T-cell (primary cell): ENCODE data around the gene POU5F1. TPM values are rescaled to one million over a fixed set of nuclear protein-coding genes. Genes with fewer than 3 reads are reported as not detected.
A peak's percentile ranks its signal among the peaks of the same experiment; 100 is the strongest.

Source experiments
- ATAC-seq, 4 experiments: fragments of 200-7000 bp in 3 of 4; fragments of 150-1000 bp in 1 of 4; cut with Tn5 transposase; replicated peaks in 1 of 4; 1 replicate in 3 of 4; 2 replicates in 1 of 4; pipeline ENCODE4 v1.10.0; 2021; ENCODE audit warnings: moderate library complexity in 3 of 4, mild to moderate bottlenecking in 2 of 4, moderate number of reproducible peaks in 1 of 4
- CTCF ChIA-PET, 2 donors: fragments of 300-600 bp; sonication (Branson Sonifier 250); formaldehyde crosslinking; loops; one replicate each; lab custom pipeline; 2022; ENCODE audit warnings: antibody characterized with exemption in 2 of 2; lab: Charles Lee
- POLR2A ChIA-PET, 2 donors: fragments of 300-600 bp; sonication (Branson Sonifier 250); formaldehyde crosslinking; loops; one replicate each; lab custom pipeline; 2022; ENCODE audit warnings: antibody characterized with exemption in 2 of 2; lab: Charles Lee
- DNase-seq, 35 experiments: peaks; one replicate each; pipeline versions ENCODE4 v3.0.0 to v3.0.0-alpha.2; 2013 to 2023
- H3K27ac ChIP-seq: one replicate; pipeline ENCODE4 v1.5.1; 2013; ENCODE audit warnings: low read length
- H3K27me3 ChIP-seq, 2 experiments: replicated peaks in 1 of 2; 1 replicate in 1 of 2; 2 replicates in 1 of 2; pipeline versions ENCODE4 v1.6.1 to v1.7.0; 2013; ENCODE audit warnings: low read length in 1 of 2, mixed read lengths in 1 of 2; ENCODE audit not compliant: control insufficient read depth in 2 of 2, insufficient read depth in 2 of 2; ENCODE audit errors: extremely low read depth in 1 of 2
- H3K36me3 ChIP-seq, 2 donors: 1 replicate in 1 of 2; 2 replicates in 1 of 2; pipeline versions ENCODE4 v1.6.1 to v1.7.0; 2013; ENCODE audit warnings: low read length in 1 of 2; ENCODE audit not compliant: control insufficient read depth in 2 of 2, insufficient read depth in 1 of 2; ENCODE audit errors: extremely low read depth in 1 of 2
- H3K4me1 ChIP-seq, 2 experiments: 1 replicate in 1 of 2; 2 replicates in 1 of 2; pipeline versions ENCODE4 v1.6.1 to v1.7.0; 2013; ENCODE audit warnings: low read length in 2 of 2, mixed read lengths in 1 of 2; ENCODE audit not compliant: insufficient read depth in 2 of 2, control insufficient read depth in 1 of 2; ENCODE audit errors: extremely low read depth in 1 of 2
- H3K4me3 ChIP-seq, 2 donors: 1 replicate in 1 of 2; 2 replicates in 1 of 2; pipeline versions ENCODE4 v1.5.1 to v1.7.0; 2013; ENCODE audit warnings: mild to moderate bottlenecking in 2 of 2, low read length in 1 of 2, moderate library complexity in 1 of 2; ENCODE audit not compliant: control insufficient read depth in 1 of 2; ENCODE audit errors: extremely low read depth in 1 of 2
- H3K9me3 ChIP-seq: 2 replicates; pipeline ENCODE4 v1.7.0; 2013
- H3K27ac Mint-ChIP-seq, 2 donors: one replicate each; pipeline ENCODE4 v1.8.0; 2020 to 2021; ENCODE audit warnings: mild to moderate bottlenecking in 2 of 2, mixed read lengths in 2 of 2
- H3K27me3 Mint-ChIP-seq, 2 donors: one replicate each; pipeline ENCODE4 v1.8.0; 2021 to 2022; ENCODE audit warnings: mixed read lengths in 2 of 2
- H3K36me3 Mint-ChIP-seq: one replicate; pipeline ENCODE4 v1.8.0; 2021; ENCODE audit warnings: mixed read lengths
- H3K4me1 Mint-ChIP-seq, 3 donors: one replicate each; pipeline ENCODE4 v1.8.0; 2020 to 2022; ENCODE audit warnings: mixed read lengths in 3 of 3, mild to moderate bottlenecking in 1 of 3
- H3K4me3 Mint-ChIP-seq, 3 donors: one replicate each; pipeline ENCODE4 v1.8.0; 2020 to 2022; ENCODE audit warnings: mild to moderate bottlenecking in 3 of 3, mixed read lengths in 3 of 3, moderate library complexity in 3 of 3
- H3K9me3 Mint-ChIP-seq, 3 donors: one replicate each; pipeline ENCODE4 v1.8.0; 2020 to 2022; ENCODE audit warnings: mixed read lengths in 3 of 3
- WGBS: methylation state at CpG from one replicate; pipeline ENCODE4 v1.1.5; 2013; ENCODE audit warnings: missing lambda C conversion rate; ENCODE audit not compliant: insufficient coverage; 5-methylcytosine and 5-hydroxymethylcytosine counted together
- total RNA-seq, 35 experiments: library from RNA in 6 of 35; stranded (reverse) in 6 of 35; fragments of 120-200 nt in 1 of 35; gene quantifications; one replicate each; pipeline versions ENCODE4 v1.2.1 to v1.2.4 and lab custom pipeline; 2013 to 2026

Gene POU5F1
- total RNA-seq, 5 donors from 2014 or later (not counting 1 experiment from before 2014, with no cell fraction given): 0.61 to 3.9 (median 2.9) TPM; not detected in 1

GRCh38 chr6:31143148-31143547 lies 27.3 kb downstream of the POU5F1 start:
- H3K27me3 ChIP-seq: no peaks in the 10 kb centered on the region
- H3K4me3 ChIP-seq: no peak overlapping the region
- Mint-ChIP-seq H3K27ac (no peak overlapping the region), H3K4me3 (no peak overlapping the region), H3K36me3 (peaks cover 17% of the 10 kb centered on the region), H3K27me3 (no peaks in the 10 kb centered on the region), H3K9me3 (no peaks in the 10 kb centered on the region), H3K4me1 (peaks cover 0 to 5% (median 0%) of the 10 kb centered on the region in 3 donors)
- no peaks in the 10 kb centered on the region for H3K9me3 ChIP-seq
- ChIA-PET CTCF (interaction anchor here in 1 of 2 donors (1.0 kb wide), 1 partner anchor 223 kb away, joined by 3 read pairs; no protein-coding TSS in a partner anchor), POLR2A (no interaction called here)
- DNase-seq (no peak), ATAC-seq (no peak)
- no peaks in the 10 kb centered on the region for H3K4me1 ChIP-seq
- H3K36me3 ChIP-seq: peaks cover 7 to 12% of the 10 kb centered on the region in 2 donors
- 99% methylated on average over 9 of the region's 11 CpGs for WGBS
- H3K27ac ChIP-seq: no peak overlapping the region

GRCh38 chr6:31142361-31142761 lies 28.1 kb downstream of the POU5F1 start:
- no peak overlapping the region for H3K27ac Mint-ChIP-seq
- DNase-seq: no peak
- H3K4me1 Mint-ChIP-seq: peaks cover 4 to 5% (median 4%) of the 10 kb centered on the region in 3 donors
- Histone ChIP-seq H3K4me1 (peaks cover 2 to 6% of the 10 kb centered on the region in 2 experiments), H3K9me3 (no peaks in the 10 kb centered on the region), H3K27ac (no peak overlapping the region), H3K27me3 (no peaks in the 10 kb centered on the region), H3K4me3 (no peak overlapping the region), H3K36me3 (peaks cover 7 to 12% of the 10 kb centered on the region in 2 donors)
- no peaks in the 10 kb centered on the region for H3K9me3 Mint-ChIP-seq
- WGBS: 88% methylated on average over 2 of the region's 2 CpGs
- no peaks in the 10 kb centered on the region for H3K27me3 Mint-ChIP-seq
- no peak for ATAC-seq
- CTCF ChIA-PET: no interaction called here
- H3K4me3 Mint-ChIP-seq: no peak overlapping the region
- peaks cover 17% of the 10 kb centered on the region for H3K36me3 Mint-ChIP-seq
- POLR2A ChIA-PET: no interaction called here

- POLR2A ChIA-PET: interaction anchor here in 1 of 2 donors (0.6 kb wide), 1 partner anchor 225 kb away, joined by 3 read pairs; no protein-coding TSS in a partner anchor
- no peaks in the 10 kb centered on the region for H3K9me3 Mint-ChIP-seq
Observed at GRCh38 chr6:31140643-31141042, 29.8 kb downstream of the POU5F1 start.

GRCh38 chr6:31139599-31139998 lies 30.9 kb downstream of the POU5F1 start:
- H3K27me3 Mint-ChIP-seq: no peaks in the 10 kb centered on the region
- Histone ChIP-seq H3K9me3 (no peaks in the 10 kb centered on the region), H3K4me1 (peaks cover 2 to 6% of the 10 kb centered on the region in 2 experiments), H3K27me3 (peaks cover 0 to 4% of the 10 kb centered on the region in 2 experiments), H3K36me3 (peaks cover 0 to 9% of the 10 kb centered on the region in 2 donors), H3K4me3 (no peak overlapping the region), H3K27ac (no peak overlapping the region)
- H3K9me3 Mint-ChIP-seq: no peaks in the 10 kb centered on the region
- ChIA-PET CTCF (interaction anchor here in 1 of 2 donors (0.8 kb wide), 1 partner anchor 11 kb away, joined by 3 read pairs; no protein-coding TSS in a partner anchor), POLR2A (no interaction called here)
- WGBS: 73% methylated on average over 4 of the region's 4 CpGs
- ATAC-seq (no peak), DNase-seq (no peak)
- peaks cover 4 to 5% (median 4%) of the 10 kb centered on the region in 3 donors for H3K4me1 Mint-ChIP-seq
- H3K27ac Mint-ChIP-seq: no peak overlapping the region
- H3K36me3 Mint-ChIP-seq: peaks cover 7% of the 10 kb centered on the region
- H3K4me3 Mint-ChIP-seq: no peak overlapping the region

More at GRCh38 chr6:31140643-31141042, 29.8 kb downstream of the POU5F1 start:
- H3K4me3 ChIP-seq: no peak overlapping the region
- CTCF ChIA-PET: no interaction called here
- 88% methylated on average over 14 of the region's 15 CpGs for WGBS
- no peak overlapping the region for H3K27ac Mint-ChIP-seq
- peaks cover 14% of the 10 kb centered on the region for H3K36me3 Mint-ChIP-seq
- no peaks in the 10 kb centered on the region for H3K9me3 ChIP-seq
- H3K4me1 ChIP-seq: peaks cover 2 to 6% of the 10 kb centered on the region in 2 experiments
- H3K4me3 Mint-ChIP-seq: no peak overlapping the region
- peaks cover 7 to 12% of the 10 kb centered on the region in 2 donors for H3K36me3 ChIP-seq
- ATAC-seq (no peak), DNase-seq (no peak)
- H3K27me3 ChIP-seq: no peaks in the 10 kb centered on the region
- H3K27me3 Mint-ChIP-seq: no peaks in the 10 kb centered on the region
- H3K4me1 Mint-ChIP-seq: peaks cover 4 to 5% (median 4%) of the 10 kb centered on the region in 3 donors
- no peak overlapping the region for H3K27ac ChIP-seq

- H3K9me3 ChIP-seq: no peaks in the 10 kb centered on the region
- peaks cover 2 to 6% of the 10 kb centered on the region in 2 experiments for H3K4me1 ChIP-seq
- 81% methylated on average over 3 of the region's 4 CpGs for WGBS
- no peak within 1 kb of the TSS for H3K27ac Mint-ChIP-seq
- peaks cover 4 to 5% (median 4%) of the 10 kb centered on the region in 3 donors for H3K4me1 Mint-ChIP-seq
- no peak for ATAC-seq
- H3K9me3 Mint-ChIP-seq: no peaks in the 10 kb centered on the region
- ChIA-PET POLR2A (no interaction called here), CTCF (interaction anchor here in 1 of 2 donors (0.8 to 1.7 kb wide), 3 partner anchors 10 to 226 kb away, joined by 3 to 5 read pairs (median 3); no protein-coding TSS in a partner anchor)
- H3K27me3 ChIP-seq: peaks cover 0 to 4% of the 10 kb centered on the region in 2 experiments
- peaks cover 0 to 3% of the 10 kb centered on the region in 2 donors for H3K36me3 ChIP-seq
- H3K27ac ChIP-seq: no peak within 1 kb of the TSS
- peaks cover 3% of the 10 kb centered on the region for H3K36me3 Mint-ChIP-seq
- no peaks in the 10 kb centered on the region for H3K27me3 Mint-ChIP-seq
- DNase-seq: no peak
- peak within 1 kb of the TSS in 1 of 3 donors; percentile 75 for H3K4me3 Mint-ChIP-seq
- peak within 1 kb of the TSS in 1 of 2 donors; percentile 7 for H3K4me3 ChIP-seq
Observed at GRCh38 chr6:31138982-31139381, 31.5 kb downstream of the POU5F1 start, which contains the start of gene PSORS1C2. Gene PSORS1C2, minus strand, starts transcription at chr6:31139066. Its CDS starts 40 bp downstream, at chr6:31139026.

- H3K4me1 Mint-ChIP-seq: peaks cover 4 to 5% (median 4%) of the 10 kb centered on the region in 3 donors
- no peak overlapping the region for H3K27ac Mint-ChIP-seq
- H3K36me3 Mint-ChIP-seq: no peaks in the 10 kb centered on the region
- POLR2A ChIA-PET: no interaction called here
- H3K9me3 Mint-ChIP-seq: no peaks in the 10 kb centered on the region
- DNase-seq (no peak), ATAC-seq (no peak)
- Histone ChIP-seq H3K27ac (no peak overlapping the region), H3K27me3 (peaks cover 0 to 6% of the 10 kb centered on the region in 2 experiments), H3K4me1 (peaks cover 2 to 6% of the 10 kb centered on the region in 2 experiments), H3K9me3 (no peaks in the 10 kb centered on the region), H3K36me3 (no peaks in the 10 kb centered on the region), H3K4me3 (no peak overlapping the region)
- CTCF ChIA-PET: interaction anchor here (0.6 to 0.8 kb wide), 3 partner anchors 8 to 244 kb away, joined by 3 read pairs; no protein-coding TSS in a partner anchor
- 78% methylated on average over 3 of the region's 10 CpGs for WGBS
- H3K27me3 Mint-ChIP-seq: no peaks in the 10 kb centered on the region
- no peak overlapping the region for H3K4me3 Mint-ChIP-seq
Observed at GRCh38 chr6:31135710-31136109, 34.8 kb downstream of the POU5F1 start.
